ENCODE data around the gene RPRD2. TPM values are rescaled to one million over a fixed set of nuclear protein-coding genes. Genes with fewer than 3 reads are reported as not detected.
A peak's percentile ranks its signal among the peaks of the same experiment; 100 is the strongest.

Gene RPRD2
- total and polyA plus RNA-seq, 9 of the 15 experiments (the other 6 are each of a cell fraction or from before 2014, with no cell fraction given) = 1.5 to 21.6 (median 7.7) TPM

DNA sequence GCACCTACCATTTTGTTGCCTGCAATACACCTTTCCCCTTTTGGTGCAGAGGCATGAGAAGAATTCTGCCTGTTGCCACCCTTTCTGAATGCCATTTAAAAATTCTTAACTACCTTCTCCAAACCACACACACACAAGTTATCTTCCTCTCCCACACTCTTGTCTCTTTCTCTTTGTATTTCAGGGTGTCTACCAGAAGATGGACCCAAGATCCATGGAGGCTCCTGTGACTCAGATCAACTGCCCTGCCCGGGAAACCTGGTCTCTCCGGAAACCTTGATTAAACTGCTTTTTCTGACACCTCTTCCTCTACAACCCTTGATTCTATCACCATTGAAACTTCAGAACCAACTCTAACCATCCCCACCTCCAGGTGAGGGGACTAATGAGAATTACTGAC is 120.9 kb downstream of the RPRD2 start (continued):
- TF ChIP-seq TEAD4 (IDR thresholded peaks at IDR 0.05; ENCODE audit: low read length) = 0 out of 2 replicates have a peak, but pooled peaks have one; percentile 12
- TF ChIP-seq TEAD4 (CRISPR knock-in tag; IDR thresholded peaks at IDR 0.05; ENCODE audit: borderline replicate concordance) = no peak
- no peak for TF ChIP-seq CREB1 (IDR thresholded peaks at IDR 0.05)
- TF ChIP-seq CREB1 (CRISPR knock-in tag; IDR thresholded peaks at IDR 0.05) = no peak
- TF ChIP-seq CHD2 (IDR thresholded peaks at IDR 0.05; ENCODE audit: low read depth, low read length) = no peak
- no peak for TF ChIP-seq CGGBP1 (CRISPR knock-in tag; IDR thresholded peaks at IDR 0.05)
- no peak for TF ChIP-seq SNIP1 (IDR thresholded peaks at IDR 0.05; ENCODE audit: low read depth)
- TF ChIP-seq NBN (IDR thresholded peaks at IDR 0.05; ENCODE audit: low read depth) = 0 out of 2 replicates have a peak, but pooled peaks have one; percentile 39
- no peak for TF ChIP-seq MECOM (CRISPR knock-in tag; IDR thresholded peaks at IDR 0.05)
- TF ChIP-seq HMGN3 (IDR thresholded peaks at IDR 0.05; ENCODE audit: borderline replicate concordance, extremely low read depth, insufficient read length, low read depth, low read length) = no peak
- TF ChIP-seq, protein P1, sequence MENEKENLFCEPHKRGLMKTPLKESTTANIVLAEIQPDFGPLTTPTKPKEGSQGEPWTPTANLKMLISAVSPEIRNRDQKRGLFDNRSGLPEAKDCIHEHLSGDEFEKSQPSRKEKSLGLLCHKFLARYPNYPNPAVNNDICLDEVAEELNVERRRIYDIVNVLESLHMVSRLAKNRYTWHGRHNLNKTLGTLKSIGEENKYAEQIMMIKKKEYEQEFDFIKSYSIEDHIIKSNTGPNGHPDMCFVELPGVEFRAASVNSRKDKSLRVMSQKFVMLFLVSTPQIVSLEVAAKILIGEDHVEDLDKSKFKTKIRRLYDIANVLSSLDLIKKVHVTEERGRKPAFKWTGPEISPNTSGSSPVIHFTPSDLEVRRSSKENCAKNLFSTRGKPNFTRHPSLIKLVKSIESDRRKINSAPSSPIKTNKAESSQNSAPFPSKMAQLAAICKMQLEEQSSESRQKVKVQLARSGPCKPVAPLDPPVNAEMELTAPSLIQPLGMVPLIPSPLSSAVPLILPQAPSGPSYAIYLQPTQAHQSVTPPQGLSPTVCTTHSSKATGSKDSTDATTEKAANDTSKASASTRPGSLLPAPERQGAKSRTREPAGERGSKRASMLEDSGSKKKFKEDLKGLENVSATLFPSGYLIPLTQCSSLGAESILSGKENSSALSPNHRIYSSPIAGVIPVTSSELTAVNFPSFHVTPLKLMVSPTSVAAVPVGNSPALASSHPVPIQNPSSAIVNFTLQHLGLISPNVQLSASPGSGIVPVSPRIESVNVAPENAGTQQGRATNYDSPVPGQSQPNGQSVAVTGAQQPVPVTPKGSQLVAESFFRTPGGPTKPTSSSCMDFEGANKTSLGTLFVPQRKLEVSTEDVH (IDR thresholded peaks at IDR 0.05; ENCODE audit: low read depth, partially characterized antibody) = peak; percentile 35
- TF ChIP-seq PHTF2 (CRISPR knock-in tag; IDR thresholded peaks at IDR 0.05) = no peak
- TF ChIP-seq SRSF3 (IDR thresholded peaks at IDR 0.05; ENCODE audit: insufficient read depth, low read length) = no peak
- TF ChIP-seq PCBP2 (IDR thresholded peaks at IDR 0.05; ENCODE audit: low read depth, low read length, poor library complexity, severe bottlenecking) = no peak
- TF ChIP-seq GATA2 (CRISPR knock-in tag; IDR thresholded peaks at IDR 0.05) = no peak
- TF ChIP-seq MED1 (CRISPR knock-in tag; IDR thresholded peaks at IDR 0.05; ENCODE audit: borderline replicate concordance) = no peak
- peak; percentile 25; the same call in 1 of the 2 replicates for TF ChIP-seq EHMT2 (IDR thresholded peaks at IDR 0.05)
- TF ChIP-seq HNRNPH1 (optimal IDR thresholded peaks at IDR 0.05; ENCODE audit: low read depth, low read length) = no peak
- no peak for TF ChIP-seq ZNF232 (CRISPR knock-in tag; IDR thresholded peaks at IDR 0.05)
- TF ChIP-seq, protein P2, sequence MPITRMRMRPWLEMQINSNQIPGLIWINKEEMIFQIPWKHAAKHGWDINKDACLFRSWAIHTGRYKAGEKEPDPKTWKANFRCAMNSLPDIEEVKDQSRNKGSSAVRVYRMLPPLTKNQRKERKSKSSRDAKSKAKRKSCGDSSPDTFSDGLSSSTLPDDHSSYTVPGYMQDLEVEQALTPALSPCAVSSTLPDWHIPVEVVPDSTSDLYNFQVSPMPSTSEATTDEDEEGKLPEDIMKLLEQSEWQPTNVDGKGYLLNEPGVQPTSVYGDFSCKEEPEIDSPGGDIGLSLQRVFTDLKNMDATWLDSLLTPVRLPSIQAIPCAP (CRISPR knock-in tag; IDR thresholded peaks at IDR 0.05; ENCODE audit: borderline replicate concordance) = no peak
- TF ChIP-seq BHLHE40 (IDR thresholded peaks at IDR 0.05; ENCODE audit: low read length) = no peak
- no peak for TF ChIP-seq TBP (optimal IDR thresholded peaks at IDR 0.05; ENCODE audit: low read depth, low read length)
- no peak for TF ChIP-seq U2AF2 (optimal IDR thresholded peaks at IDR 0.05; ENCODE audit: low read depth, low read length)
- TF ChIP-seq ZNF282 (CRISPR knock-in tag; IDR thresholded peaks at IDR 0.05) = no peak
- TF ChIP-seq CREM (IDR thresholded peaks at IDR 0.05; ENCODE audit: low read depth) = no peak
- TF ChIP-seq MEIS2 (IDR thresholded peaks at IDR 0.05; ENCODE audit: partially characterized antibody) = no peak
